ENCODE measurements around the gene PEX11G.

Gene PEX11G

DNA sequence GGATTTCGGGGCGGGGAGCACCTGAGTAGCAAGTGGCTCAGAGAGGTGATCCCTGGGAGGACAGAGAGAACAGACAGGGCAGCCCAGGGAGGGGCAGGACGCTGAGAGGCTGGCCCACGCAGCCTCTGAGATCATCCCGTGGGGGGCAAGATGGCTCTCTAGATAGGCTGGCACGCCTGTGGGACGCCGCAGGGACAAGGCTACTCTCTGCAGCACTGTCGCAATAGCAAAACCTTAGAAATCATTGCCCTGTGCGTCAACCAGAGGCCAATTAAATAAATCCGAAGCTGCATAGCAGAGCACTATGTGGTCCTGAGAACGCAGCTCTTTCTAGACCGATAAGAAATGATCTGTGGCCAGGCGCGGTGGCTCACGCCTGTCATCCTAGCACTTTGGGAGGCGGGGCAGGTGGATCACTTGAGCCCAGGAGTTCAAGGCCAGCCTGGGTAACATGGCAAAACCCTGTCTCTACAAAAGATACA is 5.1 kb downstream of the PEX11G start:
- Histone ChIP-seq H4K20me1 (ENCODE audit: control insufficient read depth, insufficient read depth, low read depth, low read length) (no peaks in the 10 kb centered on the region), H3F3A (ENCODE audit: control insufficient read depth, insufficient read depth) (0 out of 2 replicates have a peak, but pooled peaks cover 2% of the 10 kb centered on the region), H3K4me1 (ENCODE audit: control insufficient read depth, low read length) (peaks cover 6% of the 10 kb centered on the region), H3K9me2 (replicated peaks; ENCODE audit: control insufficient read depth, low read length) (no peaks in the 10 kb centered on the region), H3K27me3 (ENCODE audit: control insufficient read depth, low read length) (no peaks in the 10 kb centered on the region), H3K9me3 (ENCODE audit: control insufficient read depth, insufficient read depth, low read length) (no peaks in the 10 kb centered on the region), H3K27ac (ENCODE audit: low read depth, low read length) (no peak overlapping the region), H3K79me2 (ENCODE audit: control insufficient read depth, low read length) (no peaks in the 10 kb centered on the region), H3K4me2 (ENCODE audit: low read length) (no peak overlapping the region), H3K36me3 (ENCODE audit: control insufficient read depth, low read length) (no peaks in the 10 kb centered on the region), H3K4me3 (ENCODE audit: low read length) (no peak overlapping the region)
- no peak for TF ChIP-seq EZH2phosphoT487 (IDR thresholded peaks at IDR 0.05; ENCODE audit: borderline replicate concordance, low read length)
- TF ChIP-seq, protein P1, sequence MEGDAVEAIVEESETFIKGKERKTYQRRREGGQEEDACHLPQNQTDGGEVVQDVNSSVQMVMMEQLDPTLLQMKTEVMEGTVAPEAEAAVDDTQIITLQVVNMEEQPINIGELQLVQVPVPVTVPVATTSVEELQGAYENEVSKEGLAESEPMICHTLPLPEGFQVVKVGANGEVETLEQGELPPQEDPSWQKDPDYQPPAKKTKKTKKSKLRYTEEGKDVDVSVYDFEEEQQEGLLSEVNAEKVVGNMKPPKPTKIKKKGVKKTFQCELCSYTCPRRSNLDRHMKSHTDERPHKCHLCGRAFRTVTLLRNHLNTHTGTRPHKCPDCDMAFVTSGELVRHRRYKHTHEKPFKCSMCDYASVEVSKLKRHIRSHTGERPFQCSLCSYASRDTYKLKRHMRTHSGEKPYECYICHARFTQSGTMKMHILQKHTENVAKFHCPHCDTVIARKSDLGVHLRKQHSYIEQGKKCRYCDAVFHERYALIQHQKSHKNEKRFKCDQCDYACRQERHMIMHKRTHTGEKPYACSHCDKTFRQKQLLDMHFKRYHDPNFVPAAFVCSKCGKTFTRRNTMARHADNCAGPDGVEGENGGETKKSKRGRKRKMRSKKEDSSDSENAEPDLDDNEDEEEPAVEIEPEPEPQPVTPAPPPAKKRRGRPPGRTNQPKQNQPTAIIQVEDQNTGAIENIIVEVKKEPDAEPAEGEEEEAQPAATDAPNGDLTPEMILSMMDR (IDR thresholded peaks at IDR 0.05; ENCODE audit: low read depth, low read length, poor library complexity, severe bottlenecking) = no peak

DNA sequence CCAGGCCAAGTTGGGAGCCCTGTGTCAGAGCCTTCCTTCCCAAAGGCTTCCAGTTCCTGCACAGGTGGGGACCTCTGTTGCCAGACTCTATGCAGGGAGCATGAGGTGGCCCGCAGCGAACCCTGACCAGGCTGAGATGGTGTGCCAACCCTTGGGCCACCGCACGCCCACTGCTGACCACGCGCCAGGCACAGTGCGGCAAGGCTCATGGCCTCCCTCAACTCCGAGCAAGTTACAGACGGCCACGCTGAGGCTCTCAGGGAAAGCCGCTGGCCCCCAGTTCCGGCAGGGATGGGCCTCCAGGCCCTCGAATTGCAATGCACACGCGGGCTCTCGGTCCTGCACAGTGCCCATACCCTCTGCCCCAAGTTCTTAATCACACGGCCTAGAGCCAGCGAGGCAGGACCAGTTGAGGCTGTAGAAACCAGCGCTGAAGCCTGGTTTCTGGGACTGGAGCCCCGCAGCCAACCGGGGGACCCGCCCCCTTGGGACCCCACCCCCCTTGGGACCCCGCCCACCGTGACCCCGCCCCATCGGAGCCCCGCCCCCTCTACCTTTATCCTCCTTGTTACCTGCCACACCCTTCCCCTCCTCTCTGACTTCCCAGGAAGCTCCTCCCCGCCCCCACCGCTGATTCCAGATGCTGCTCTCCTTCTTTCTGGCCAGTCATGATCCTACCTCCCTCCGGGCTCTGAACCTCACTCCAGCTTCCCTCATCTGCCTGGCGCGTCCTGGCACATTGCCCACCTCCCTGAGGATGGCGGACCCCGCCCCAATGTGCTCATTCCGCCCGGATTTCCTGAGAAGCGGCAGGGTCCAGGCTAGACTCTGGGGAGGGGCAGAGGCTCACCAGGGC is 6.0 kb downstream of the PEX11G start:
- Histone ChIP-seq H3K4me3 (ENCODE audit: low read length) (no peak overlapping the region), H3K27me3 (ENCODE audit: control insufficient read depth, low read length) (no peaks in the 10 kb centered on the region), H3F3A (ENCODE audit: control insufficient read depth, insufficient read depth) (0 out of 2 replicates have a peak, but pooled peaks cover 2% of the 10 kb centered on the region), H3K4me2 (ENCODE audit: low read length) (no peak overlapping the region), H3K36me3 (ENCODE audit: control insufficient read depth, low read length) (no peaks in the 10 kb centered on the region), H3K9me2 (replicated peaks; ENCODE audit: control insufficient read depth, low read length) (no peaks in the 10 kb centered on the region), H3K27ac (ENCODE audit: low read depth, low read length) (no peak overlapping the region), H3K4me1 (ENCODE audit: control insufficient read depth, low read length) (no peaks in the 10 kb centered on the region), H3K79me2 (ENCODE audit: control insufficient read depth, low read length) (no peaks in the 10 kb centered on the region), H4K20me1 (ENCODE audit: control insufficient read depth, insufficient read depth, low read depth, low read length) (no peaks in the 10 kb centered on the region), H3K9me3 (ENCODE audit: control insufficient read depth, insufficient read depth, low read length) (no peaks in the 10 kb centered on the region)
- TF ChIP-seq, protein P1 (IDR thresholded peaks at IDR 0.05; ENCODE audit: low read depth, low read length, poor library complexity, severe bottlenecking) = no peak
- no peak for TF ChIP-seq EZH2phosphoT487 (IDR thresholded peaks at IDR 0.05; ENCODE audit: borderline replicate concordance, low read length)

DNA sequence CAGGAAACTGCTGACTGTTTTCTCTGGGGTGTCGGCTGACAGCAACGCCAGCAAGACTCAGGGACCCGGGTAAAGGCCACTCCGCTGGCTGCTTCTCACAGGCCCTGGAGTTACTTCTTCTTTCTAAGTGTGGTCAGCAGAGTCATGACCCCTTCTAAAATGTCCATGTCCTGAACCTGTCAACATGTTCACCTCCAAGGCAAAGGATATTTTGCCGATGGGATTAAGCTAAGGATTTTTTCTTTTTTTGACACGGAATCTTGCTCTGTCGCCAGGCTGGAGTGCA is 7.9 kb downstream of the PEX11G start:
- TF ChIP-seq, protein P1 (IDR thresholded peaks at IDR 0.05; ENCODE audit: low read depth, low read length, poor library complexity, severe bottlenecking) = no peak
- no peak for TF ChIP-seq EZH2phosphoT487 (IDR thresholded peaks at IDR 0.05; ENCODE audit: borderline replicate concordance, low read length)
- no peaks in the 10 kb centered on the region for H3K9me2 ChIP-seq (replicated peaks; ENCODE audit: control insufficient read depth, low read length)
- no peak overlapping the region for H3K27ac ChIP-seq (ENCODE audit: low read depth, low read length)

More for the DNA sequence above, 7.9 kb downstream of the PEX11G start:
- H3K79me2 ChIP-seq (ENCODE audit: control insufficient read depth, low read length) = no peaks in the 10 kb centered on the region
- no peak overlapping the region for H3K4me3 ChIP-seq (ENCODE audit: low read length)
- no peaks in the 10 kb centered on the region for H3K4me1 ChIP-seq (ENCODE audit: control insufficient read depth, low read length)
- H4K20me1 ChIP-seq (ENCODE audit: control insufficient read depth, insufficient read depth, low read depth, low read length) = no peaks in the 10 kb centered on the region
- H3K27me3 ChIP-seq (ENCODE audit: control insufficient read depth, low read length) = no peaks in the 10 kb centered on the region
- no peaks in the 10 kb centered on the region for H3K36me3 ChIP-seq (ENCODE audit: control insufficient read depth, low read length)
- no peaks in the 10 kb centered on the region for H3K9me3 ChIP-seq (ENCODE audit: control insufficient read depth, insufficient read depth, low read length)
- H3F3A ChIP-seq (ENCODE audit: control insufficient read depth, insufficient read depth) = no peaks in the 10 kb centered on the region
- H3K4me2 ChIP-seq (ENCODE audit: low read length) = no peak overlapping the region
